Stimulated activated CD4-positive, alpha-beta T cell treated with anti-CD3 and anti-CD28 coated beads, Interleukin-1b, Interleukin-23, amount 100 ng/mL, for 4 hours (primary cell): ENCODE data around the gene SPAG16.

ENCODE experiments used
- DNase-seq, 2 donors: peaks; one replicate each; pipeline ENCODE4 v3.0.0-alpha.2; 2020; ENCODE audit warnings: low read depth in 2 of 2

Gene SPAG16

DNA sequence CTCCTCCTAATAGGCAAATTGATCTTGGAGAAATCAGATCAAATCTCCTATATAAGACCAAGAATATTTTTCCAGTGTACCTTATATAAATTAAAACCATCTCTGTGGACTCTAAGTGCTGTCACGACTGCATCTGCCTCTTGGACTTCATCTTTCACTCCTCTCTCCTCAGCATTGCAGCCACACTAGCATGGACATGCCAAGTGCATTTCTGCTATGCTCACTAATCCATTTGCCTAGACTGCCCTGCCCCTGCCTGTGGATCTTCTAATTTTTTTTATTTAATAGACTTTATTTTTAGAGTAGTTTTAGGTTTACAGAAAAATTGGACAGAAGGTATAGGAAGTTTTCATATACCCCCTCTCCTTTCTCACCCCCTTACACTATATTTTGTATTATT is 979.9 kb downstream of the SPAG16 start:
- DNase-seq = no peak

DNA sequence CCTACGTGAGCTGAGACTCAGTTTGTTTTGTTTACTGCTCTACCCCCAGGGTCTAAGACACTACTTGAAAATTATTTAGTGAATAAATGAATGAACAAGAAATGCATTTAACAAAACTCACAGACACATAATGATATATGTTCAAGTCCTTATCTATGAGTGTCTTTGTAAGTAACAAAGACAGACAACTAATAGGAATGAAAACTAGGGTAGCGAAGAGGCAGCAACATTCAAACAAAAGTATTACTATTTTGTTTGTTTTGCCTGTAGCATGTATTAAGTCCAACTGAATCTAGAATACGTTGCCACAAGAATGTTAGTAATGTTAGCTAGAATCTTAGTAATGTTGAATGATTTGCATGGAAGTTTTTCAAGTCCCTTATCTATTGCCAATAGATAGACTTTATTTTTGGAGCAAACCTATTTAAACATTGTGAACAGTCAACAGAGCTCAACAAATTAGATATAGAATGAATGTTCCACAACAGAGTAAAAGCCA is 981.8 kb downstream of the SPAG16 start:
- no peak for DNase-seq

DNA sequence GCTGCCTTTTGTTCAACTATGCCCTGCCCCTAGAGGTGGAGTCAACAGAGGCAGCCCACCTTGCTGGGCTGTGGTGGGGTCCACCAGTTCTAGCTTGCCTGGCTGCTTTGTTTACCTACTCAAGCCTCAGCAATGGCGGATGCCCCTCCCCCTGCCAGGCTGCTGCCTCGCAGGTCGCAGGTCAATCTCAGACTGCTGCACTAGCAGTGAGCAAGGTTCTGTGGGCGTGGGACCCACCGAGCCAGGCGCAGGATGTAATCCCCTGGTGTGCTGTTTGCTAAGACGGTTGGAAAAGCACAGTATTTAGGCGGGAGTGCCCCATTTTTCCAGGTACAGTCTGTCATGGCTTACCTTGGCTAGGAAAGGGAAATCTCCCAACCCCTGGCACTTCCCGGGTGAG is 993.6 kb downstream of the SPAG16 start:
- no peak for DNase-seq

DNA sequence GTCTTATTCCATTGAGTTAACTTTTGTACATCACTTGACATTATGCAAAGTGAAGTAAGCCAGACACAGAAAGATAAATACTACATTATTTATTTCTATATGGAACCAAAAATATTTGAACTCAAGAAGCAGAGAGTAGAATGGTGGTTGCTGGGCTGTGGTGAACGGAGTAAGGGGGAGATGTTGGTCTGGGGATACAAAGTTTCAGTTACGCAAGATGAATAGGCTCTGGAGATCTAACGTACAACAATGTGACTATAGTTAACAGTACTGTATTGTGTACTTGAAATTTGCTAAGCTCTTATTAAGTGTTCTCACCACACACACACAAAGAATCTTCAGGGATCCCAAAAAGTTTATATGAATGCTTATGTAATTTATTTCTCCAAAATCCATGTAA is 1001.7 kb downstream of the SPAG16 start:
- no peak for DNase-seq

DNA sequence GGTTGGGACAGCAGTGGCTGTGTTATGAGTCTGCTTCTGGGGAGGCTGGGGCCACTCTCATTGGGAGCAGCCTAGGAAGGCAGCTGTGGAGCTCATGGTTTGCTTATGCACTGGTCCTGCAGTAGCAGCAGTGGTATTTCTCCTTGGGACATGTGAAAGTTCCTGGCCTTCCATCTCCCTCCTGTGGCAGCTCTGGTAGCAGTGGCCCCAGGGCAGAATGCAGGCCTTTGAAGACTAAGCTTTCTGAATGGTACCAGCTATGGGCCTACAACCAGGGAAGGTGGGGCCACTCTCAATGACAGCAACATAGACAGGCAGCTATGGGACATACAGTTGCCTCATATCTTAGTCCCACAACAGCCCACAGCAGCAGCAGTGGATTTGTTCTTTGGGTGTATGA is 1009.3 kb downstream of the SPAG16 start:
- DNase-seq = no peak

DNA sequence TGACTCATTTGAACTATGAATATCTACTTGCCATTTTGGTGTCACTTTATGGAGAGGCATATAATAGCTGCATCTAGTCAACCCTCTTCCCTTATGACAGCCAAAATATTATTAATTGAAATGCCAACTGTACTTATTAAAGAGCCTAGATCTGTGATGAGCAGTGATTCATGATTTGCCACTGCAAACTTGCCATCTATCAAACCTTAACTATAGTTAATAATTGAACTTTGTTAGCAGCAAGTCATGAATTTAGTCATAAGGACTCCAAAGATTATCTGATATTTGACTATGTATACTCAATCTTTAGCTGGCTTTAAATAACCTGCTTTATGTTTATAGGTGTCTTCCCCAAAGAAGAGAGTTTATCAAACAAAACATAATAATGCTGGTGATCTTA is 1010.2 kb downstream of the SPAG16 start:
- no peak for DNase-seq

DNA sequence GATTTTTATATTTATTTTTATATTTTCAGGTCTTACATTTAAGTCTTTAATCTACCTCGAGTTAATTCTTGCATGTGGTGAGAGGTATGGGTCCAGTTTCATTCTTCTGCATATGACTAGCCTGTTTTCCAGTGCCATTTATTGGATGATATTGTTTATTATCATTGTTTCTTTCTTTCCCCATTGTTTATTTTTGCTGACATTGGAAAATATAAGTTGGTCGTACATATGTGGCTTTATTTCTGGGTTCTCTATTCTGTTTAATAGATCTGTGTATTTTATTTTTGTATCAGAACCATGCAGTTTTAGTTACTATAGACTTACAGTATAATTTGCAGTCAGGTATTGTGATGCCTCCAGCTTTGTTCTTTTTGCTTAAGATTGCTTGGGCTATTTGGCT is 1013.2 kb downstream of the SPAG16 start:
- no peak for DNase-seq

DNA sequence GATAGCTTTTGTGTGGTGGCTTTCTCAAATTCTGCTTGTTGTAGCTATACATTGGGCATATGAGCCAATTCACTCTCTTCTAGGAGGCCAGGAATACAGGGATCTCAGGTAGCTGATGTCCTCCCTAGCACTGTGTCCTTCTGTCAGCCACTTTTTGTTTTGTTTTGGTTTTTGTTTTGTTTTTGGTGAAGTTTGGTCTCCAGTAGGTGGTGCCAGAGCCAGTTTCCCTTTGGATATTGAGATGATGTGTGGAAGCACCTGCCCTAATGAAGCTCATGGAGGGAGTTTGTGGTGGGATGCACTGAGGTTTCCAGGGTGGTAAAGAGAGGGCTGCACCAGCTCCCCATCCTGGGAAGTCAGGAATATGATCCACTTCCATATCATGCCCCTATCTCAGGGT is 1026.1 kb downstream of the SPAG16 start:
- no peak for DNase-seq

DNA sequence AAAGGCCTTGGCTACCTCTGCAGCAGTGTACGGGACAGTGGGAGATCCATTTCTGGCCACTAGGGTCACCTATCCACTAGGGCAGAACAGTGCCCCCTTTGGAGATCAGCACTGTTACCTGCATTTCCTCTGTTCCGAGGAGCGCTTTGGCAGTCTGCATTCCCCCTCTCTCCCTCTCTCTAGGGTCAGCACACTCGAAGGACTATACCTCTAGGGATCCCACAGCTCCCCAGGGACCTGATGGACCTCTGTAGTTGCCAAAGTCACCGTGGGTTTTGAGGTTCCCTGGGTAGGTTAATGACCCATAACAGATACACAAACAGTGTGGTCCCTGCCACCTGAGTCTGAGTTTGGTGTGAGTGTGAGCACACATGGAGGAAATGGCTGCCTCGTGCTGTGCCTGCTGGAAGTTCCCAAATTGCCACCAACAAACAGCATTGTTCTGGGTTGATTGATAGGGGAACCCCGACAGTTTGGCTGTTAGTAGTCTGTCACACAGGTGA is 1026.8 kb downstream of the SPAG16 start:
- no peak for DNase-seq

DNA sequence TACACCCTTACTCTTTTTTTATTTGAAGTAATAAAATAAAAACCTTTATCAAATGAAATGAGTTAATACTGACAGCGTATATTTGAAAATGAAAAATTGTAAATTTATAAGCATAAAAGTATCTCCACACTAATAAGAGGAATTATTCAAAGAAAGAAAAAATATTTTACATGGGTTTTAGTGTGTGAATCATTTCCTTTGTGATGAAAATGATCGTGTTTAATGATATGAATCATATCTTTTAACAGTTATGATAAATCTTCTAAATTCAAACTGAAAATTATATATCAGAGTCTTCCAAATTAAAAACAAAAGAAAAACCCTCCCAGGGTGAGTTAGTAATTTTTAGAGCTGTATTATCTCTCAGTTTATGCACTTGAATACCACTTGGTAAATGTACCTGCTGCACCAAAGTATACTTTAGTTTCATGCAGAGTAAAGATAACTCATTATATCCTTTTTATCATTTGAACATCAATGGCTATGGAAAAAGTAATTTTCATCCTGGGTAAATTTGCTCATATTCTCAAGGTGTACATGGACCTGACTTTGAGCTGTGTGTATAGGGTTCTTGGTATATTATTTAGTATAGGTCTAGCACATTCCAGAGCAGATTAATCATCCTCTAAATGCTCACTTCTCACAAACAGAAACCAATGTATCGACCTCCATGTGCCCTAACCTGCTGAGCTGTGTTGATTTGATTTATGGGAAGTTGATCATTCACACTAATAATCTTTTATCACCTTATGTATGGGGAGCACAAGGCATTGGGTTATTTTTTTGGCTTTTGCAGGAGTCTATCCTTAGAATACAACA is 1027.9 kb downstream of the SPAG16 start:
- DNase-seq = no peak

DNA sequence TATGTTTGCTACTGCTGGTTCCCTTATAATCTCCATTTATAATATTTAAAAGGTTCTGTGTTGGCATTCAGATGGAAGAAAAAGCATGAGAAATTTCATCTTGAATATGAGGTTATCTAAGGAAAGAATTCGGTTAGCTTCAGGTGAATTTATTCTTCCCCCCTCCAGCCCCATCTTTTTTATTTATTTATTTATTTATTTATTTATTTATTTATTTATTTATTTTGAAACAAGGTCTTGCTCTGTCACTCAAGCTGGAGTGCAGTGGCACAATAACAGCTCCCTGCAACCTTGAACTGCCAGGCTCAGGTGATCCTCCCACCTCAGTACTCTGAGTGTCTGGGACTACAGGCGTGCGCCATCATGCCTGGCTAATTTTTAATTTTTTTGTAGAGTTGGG is 1031.1 kb downstream of the SPAG16 start:
- no peak for DNase-seq

DNA sequence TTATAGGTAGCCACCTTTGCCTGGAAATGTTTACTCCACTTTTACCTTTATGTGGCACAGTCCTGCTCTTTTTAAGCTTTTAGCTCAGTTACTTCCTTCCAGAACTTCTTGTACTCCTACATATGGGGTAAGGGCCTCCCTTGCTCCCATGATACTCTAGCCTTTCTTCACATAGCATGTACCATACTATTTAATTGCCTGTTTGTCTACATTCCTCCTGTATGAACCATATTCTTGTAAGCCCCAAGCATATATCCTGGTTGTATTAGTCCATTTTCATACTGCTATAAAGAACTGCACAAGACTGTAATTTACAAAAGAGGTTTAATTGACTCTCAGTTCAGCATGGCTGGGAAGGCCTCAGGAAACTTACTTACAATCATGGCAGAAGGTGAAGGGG is 1035.9 kb downstream of the SPAG16 start:
- no peak for DNase-seq

DNA sequence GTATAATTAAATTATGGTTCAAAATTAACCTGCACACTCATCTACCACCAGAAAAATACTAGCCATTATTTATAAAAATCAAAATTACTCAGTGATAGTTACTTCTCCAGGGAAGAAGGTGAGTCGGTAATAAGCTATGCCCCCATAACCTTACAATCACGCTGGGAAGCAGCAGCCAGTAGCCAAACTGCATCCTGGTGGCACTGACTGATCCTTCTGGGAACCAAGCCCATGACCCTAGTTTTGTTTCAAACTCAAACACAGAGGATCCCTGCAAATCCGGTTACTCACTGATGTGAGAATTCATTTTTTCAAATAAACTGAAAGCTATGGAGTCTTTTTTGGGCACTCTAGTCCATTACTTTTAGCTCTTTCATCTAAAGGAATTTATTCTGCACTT is 1038.4 kb downstream of the SPAG16 start:
- DNase-seq = no peak

DNA sequence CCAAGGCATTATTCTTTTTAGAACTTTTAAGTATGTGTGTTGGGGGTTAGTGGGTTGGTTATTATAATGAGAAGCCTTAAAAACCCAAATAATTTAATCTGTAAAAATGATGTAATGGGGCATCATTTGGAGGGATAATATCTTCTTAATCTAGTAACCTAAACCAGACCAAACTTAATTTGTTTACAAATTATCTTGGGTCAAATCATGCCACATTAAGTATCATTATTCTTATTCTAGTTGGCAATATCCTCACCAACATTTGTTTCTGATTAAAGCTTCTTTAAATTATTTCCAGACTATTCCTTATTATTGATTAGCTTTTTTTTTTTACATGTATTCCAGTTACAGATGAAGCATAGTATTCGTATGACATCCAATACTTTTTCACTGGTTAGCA is 1041.1 kb downstream of the SPAG16 start:
- no peak for DNase-seq

DNA sequence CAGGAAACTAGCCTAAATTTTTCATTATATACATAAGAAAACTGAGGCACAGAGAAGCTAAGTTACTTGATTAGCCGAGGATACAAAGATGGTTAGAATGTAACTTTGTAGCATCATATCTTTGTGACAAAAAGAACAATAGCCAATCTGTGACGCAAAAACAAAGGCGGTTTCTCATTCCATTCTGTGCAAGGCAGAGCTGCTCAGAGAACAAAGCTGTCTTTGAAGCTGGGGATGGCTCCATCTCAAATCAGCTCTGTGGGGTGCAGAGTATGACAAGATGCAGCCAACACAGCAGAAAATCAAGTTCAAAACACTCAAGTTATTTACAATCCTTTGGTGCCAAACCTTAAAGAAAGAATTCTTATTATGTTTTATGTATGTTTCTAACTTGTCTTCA is 1044.7 kb downstream of the SPAG16 start:
- no peak for DNase-seq

DNA sequence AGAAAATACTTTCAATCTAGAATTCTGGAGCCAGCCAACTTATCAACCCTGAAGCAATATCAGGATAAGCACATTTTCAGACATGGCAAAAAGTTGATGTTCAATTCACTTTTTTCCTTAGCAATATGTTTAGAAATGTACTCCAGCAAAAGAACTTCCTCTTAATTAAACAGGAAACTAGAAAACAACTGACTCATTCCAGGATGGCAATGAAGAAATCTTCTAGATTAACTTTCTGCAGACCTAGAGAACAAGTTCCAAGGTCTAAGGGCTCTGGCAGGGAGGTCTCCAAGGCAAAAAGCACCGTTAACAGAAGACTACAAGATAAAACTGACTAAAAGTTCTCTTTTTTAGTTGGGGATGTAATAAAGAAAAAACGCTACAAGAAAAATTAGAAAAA is 1057.4 kb downstream of the SPAG16 start:
- no peak for DNase-seq

DNA sequence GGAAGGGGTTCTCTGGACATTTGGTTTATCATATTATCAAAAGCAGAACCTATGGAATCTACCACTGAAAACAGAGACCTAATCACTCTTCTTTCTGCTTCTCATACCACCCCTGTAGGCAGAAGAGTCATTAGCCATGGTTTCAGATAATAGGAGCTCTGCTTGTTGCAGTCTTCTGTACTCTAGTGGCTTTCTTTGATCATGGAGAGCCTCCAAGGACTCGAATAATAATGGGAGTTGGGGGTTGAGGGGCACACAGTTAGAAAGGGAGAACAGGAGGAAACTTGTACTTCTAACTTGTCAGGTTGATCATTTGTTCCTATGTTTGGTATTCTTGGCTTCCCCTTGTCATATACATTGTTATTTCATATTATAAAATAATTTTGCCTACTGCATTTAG is 1074.2 kb downstream of the SPAG16 start:
- no peak for DNase-seq

DNA sequence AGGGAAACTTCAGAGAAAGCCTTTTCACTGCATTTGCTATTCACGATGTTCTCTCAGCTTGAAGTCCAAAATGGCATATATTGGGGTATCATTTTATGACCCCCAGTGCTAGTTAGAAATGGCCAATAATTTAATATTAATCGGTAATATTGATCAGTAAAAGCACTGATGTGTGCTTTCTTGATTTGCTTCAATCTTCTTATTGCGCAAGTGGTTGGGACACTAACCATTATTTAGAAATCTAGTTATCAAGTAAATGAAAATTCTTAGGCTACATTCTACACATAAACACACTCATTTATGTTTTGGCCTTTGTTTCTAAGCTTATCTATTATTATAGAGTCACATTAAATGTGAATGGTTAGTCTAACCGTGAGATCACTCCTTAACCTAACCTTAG is 1076.9 kb downstream of the SPAG16 start:
- no peak for DNase-seq

DNA sequence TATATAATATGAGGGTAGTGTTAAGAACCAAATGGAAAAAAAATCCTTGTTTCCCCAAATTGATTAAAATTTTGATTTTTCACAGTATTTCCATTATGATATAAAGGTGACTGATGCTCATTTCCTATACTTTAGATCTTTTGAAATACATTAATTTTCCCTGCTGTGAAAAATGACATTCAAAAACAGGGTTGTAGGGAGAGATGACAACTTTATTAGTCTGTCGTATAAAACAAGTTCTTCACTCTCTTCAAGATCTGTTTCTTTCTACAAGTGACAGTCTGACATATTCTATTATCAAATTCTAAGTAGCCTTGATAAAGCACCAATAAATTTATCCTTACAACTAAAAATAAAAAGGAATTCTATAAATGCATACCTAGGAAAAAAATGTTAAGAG is 1081.3 kb downstream of the SPAG16 start:
- DNase-seq = no peak

DNA sequence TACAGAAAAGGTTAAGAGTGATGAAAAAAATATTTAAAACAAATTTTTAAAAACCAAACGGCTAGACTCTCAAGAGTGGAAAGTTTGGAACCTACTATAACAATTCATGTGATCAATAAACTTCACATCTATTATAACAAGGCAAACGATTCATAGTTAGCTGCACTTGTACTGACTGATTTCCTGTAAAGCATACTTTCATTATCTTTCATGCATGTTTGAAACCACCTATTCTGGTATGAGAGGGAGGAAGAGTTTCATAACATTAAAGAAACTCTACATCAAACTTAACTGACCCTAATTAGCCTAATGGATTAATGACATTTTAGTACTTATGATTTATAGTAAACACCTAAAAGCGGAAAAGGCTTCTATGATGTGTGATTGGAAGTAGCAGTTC is 1082.9 kb downstream of the SPAG16 start:
- DNase-seq = no peak

DNA sequence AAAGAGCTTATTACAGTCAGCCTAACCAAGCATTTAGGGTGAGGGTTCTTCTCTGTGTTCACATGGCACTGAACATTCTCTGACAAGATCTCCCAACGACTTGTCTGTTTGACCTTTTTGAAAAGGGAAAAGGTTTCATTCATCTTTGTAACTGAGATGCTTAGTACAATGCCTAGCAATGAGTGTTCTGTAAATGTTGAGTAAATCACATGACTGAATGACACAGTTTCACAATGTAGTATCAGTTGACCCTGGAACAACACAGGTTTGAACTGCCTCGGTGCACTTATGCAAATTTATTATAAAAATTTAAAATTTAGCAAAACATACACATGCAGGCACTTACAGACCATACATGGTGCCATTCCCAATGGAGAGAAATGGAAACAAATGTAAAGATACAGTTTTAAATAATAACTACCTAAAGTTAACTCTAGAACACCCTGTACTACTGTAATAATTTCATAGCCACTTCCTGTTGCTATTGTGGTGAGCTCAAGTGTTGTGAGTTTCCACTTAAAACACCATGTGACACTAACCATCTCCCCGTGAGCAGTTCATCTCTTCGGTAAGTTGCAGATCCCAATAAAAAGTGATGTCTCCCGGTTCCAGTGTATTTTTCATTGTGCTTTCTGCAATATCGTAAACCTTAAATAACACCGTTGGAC is 1092.5 kb downstream of the SPAG16 start:
- DNase-seq = no peak

DNA sequence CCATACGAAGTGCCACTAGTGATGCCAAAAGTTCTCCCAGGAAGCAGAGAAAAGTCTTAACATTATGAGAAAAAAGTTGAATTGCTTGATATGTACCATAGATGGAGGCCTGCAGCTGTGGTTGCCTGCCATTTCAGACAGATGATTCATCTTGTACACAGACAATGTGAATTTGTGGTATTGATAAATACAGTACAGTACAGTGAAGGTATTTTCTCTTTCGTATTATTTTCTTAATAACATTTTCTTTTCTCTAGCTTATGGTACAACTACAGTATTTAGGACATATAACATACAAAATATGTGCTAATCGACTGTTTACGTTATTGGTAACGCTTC is 1093.0 kb downstream of the SPAG16 start:
- DNase-seq = no peak

DNA sequence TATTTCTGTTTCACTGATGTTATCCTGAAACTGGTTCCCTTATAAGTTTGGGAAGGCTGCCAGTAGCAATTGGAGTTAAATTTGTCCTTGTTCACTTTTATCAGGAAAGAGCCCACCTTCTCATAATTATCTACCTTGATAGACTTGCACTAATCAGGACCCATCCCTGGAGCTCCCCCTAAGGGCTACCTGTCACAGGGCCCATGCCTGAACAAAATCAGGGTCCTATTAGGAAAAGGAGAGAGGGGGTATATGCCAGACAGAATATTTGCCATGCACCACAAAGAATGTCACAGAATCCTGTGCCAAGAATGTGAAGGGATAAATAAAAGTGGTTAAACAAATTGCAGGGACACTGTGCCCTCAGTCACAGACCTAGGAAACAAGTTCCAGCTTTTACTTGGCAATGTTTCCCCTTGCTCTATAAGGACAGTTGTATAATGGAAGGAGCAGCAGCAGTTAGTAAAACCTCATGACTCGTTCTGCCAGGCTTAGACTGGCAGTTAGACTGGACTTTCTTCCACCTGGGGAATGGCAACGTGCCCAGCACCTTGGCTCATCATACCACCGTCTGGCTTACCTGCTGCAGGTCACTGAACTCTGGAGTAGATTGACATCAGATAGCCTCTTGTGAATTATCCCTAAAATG is 1094.3 kb downstream of the SPAG16 start:
- DNase-seq = no peak
